Testis (tissue), 3 donors: ENCODE measurements around the gene HSD17B3. TPM values are rescaled to one million over a fixed set of nuclear protein-coding genes. Genes with fewer than 3 reads are reported as not detected.
"Not testable (repeated sequence)": the region's sequence is repeated elsewhere in the genome, so short reads cannot be mapped to it uniquely, and the experiment has no call there.

ENCODE experiments used
- DNase-seq: peaks from one replicate; pipeline ENCODE4 v3.0.0-alpha.2; 2019
- H3K27ac ChIP-seq, 2 donors: fragments of 200-600 bp; sonication (generic); one replicate each; pipeline ENCODE4 v1.5.1; 2019
- H3K27me3 ChIP-seq: fragments of 200-600 bp; sonication (generic); one replicate; pipeline ENCODE4 v1.5.1; 2019
- H3K36me3 ChIP-seq: fragments of 200-600 bp; sonication (generic); one replicate; pipeline ENCODE4 v1.5.1; 2017; ENCODE audit warnings: low read depth; ENCODE audit errors: missing control alignments
- H3K4me1 ChIP-seq: fragments of 200-600 bp; sonication (generic); one replicate; pipeline ENCODE4 v1.5.1; 2019
- H3K4me3 ChIP-seq, 2 donors: fragments of 200-600 bp; sonication (generic); one replicate each; pipeline ENCODE4 v1.5.1; 2017 to 2019
- H3K9me3 ChIP-seq: fragments of 200-600 bp; sonication (generic); one replicate; pipeline ENCODE4 v1.5.1; 2017
- CTCF ChIP-seq, 3 experiments: fragments of 450-650 bp in 2 of 3; fragments of 200-600 bp in 1 of 3; sonication (generic) in 1 of 3; IDR thresholded peaks; one replicate each; pipeline ENCODE4 v1.5.1; 2016 to 2019; ENCODE audit warnings: antibody characterized with exemption in 3 of 3, mild to moderate bottlenecking in 2 of 3, moderate library complexity in 1 of 3
- POLR2A ChIP-seq: fragments of 450-650 bp; IDR thresholded peaks from one replicate; pipeline ENCODE4 v1.6.1; 2017; ENCODE audit warnings: antibody characterized with exemption, mild to moderate bottlenecking, moderate library complexity
- WGBS, 2 donors: methylation state at CpG; one replicate each; pipeline ENCODE4 v1.1.5; 2018; 5-methylcytosine and 5-hydroxymethylcytosine counted together
- intact Hi-C: fragments of 100-400 bp; cut with DNase I; formaldehyde crosslinking; loops from one replicate; pipeline ENCODE4 v1.15.1; 2023; ENCODE audit warnings: low total_unique reads
- polyA plus RNA-seq: library from polyadenylated mRNA; stranded (reverse); fragments of 350-450 nt; fragmentation: Illumina TruSeq; extraction: RNeasy Lipid Tissue Mini Kit (QIAGEN cat#74804); gene quantifications from one replicate; pipeline ENCODE4 v1.2.3, GENCODE V29; 2014; ENCODE audit warnings: low read depth, low replicate concordance; ENCODE audit not compliant: insufficient read depth
- total RNA-seq, 2 donors: library from RNA; depleted of rRNA; stranded (reverse); fragments of >200 nt; gene quantifications; one replicate each; pipeline ENCODE4 v1.2.3, GENCODE V29; 2016

The HSD17B3 gene
- total and polyA plus RNA-seq, 3 donors from 2014 or later, result 103 to 159 (median 104) TPM

DNA sequence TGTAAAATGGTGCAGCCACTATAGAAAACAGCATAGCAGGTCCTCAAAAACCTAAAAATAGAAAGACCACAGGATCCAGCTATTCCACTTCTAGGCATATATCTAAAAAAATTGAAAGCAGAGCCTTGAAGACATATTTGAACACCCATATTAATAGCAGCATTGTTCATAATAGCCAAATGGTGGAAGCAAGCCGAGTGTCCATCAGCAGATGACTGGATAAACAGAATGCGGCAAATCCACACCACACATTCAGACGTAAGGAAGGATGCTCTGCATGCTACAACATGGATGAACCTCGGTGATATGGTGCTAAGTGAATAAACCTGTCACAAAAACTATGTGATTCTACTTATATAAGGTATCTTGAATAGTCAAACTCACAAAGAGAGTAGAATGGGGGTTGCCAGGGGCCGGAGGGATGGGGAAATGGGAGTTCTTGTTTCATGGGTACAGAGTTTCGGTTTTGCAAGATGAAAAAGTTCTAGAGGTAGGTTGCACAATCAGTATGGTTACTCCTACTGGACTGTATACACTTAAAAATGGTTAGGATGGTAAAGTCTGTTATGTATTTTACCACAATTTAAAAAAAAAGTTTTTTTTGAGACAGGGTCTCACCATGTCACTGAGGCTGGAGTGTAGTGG, 17.1 kb upstream of the HSD17B3 start:
- Histone ChIP-seq H3K4me3 (no peak overlapping the region), H3K36me3 (no peaks in the 10 kb centered on the region), H3K4me1 (peaks cover 22% of the 10 kb centered on the region), H3K27me3 (no peaks in the 10 kb centered on the region), H3K9me3 (no peaks in the 10 kb centered on the region), H3K27ac (no peak overlapping the region)
- peak; percentile 59 for DNase-seq
- no peak for TF ChIP-seq CTCF (IDR thresholded peaks at IDR 0.05)
- TF ChIP-seq POLR2A, result no peak
- intact Hi-C loops, result no loop called here
- WGBS, 2 donors, result 55 to 96% methylated on average over 6 of the region's 6 CpGs

GRCh38 chr9:96317335-96317980, 15.5 kb upstream of the HSD17B3 start:
- intact Hi-C loops, result no loop called here
- no peak for TF ChIP-seq POLR2A
- peak; percentile 82 to 87 (median 87) for TF ChIP-seq CTCF (IDR thresholded peaks at IDR 0.05)
- WGBS, 2 donors, result 55 to 63% methylated on average over 9 of the region's 9 CpGs
- Histone ChIP-seq H3K27ac (peak overlapping the region in 1 of 2 donors; percentile 23), H3K4me1 (peaks cover 22% of the 10 kb centered on the region), H3K36me3 (no peaks in the 10 kb centered on the region), H3K4me3 (no peak overlapping the region), H3K27me3 (no peaks in the 10 kb centered on the region), H3K9me3 (no peaks in the 10 kb centered on the region)
- DNase-seq, result peak; percentile 80

- intact Hi-C loops, result no loop called here
- no peaks in the 10 kb centered on the region for H3K27me3 ChIP-seq
- no peak for TF ChIP-seq CTCF (IDR thresholded peaks at IDR 0.05)
- TF ChIP-seq POLR2A, result no peak
- no peak for DNase-seq
- H3K36me3 ChIP-seq, result no peaks in the 10 kb centered on the region
- H3K9me3 ChIP-seq, result no peaks in the 10 kb centered on the region
- WGBS, 2 donors, result 93 to 95% methylated on average over 7 of the region's 7 CpGs
- H3K27ac ChIP-seq, result no peak overlapping the region
- H3K4me3 ChIP-seq, result no peak overlapping the region
- no peaks in the 10 kb centered on the region for H3K4me1 ChIP-seq
These were observed 7.9 kb upstream of the HSD17B3 start for GRCh38 chr9:96309850-96310249.

DNA sequence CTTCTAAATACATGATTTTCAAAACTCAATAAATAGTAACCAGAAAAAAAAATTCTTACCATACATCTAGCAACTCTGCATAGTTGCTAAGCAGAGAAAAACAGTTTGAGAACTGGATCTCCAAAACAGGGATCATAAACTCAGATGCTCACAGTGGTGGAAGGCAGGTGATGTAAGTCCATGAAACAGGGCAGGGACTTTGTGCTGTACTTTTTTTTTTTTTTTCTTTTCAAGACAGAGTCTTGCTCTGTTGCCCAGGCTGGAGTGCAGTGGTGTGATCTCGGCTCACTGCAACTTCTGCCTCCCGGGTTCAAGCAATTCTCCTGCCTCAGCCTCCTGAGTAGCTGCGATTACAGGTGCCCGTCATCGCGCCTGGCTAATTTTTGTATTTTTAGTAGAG, 5.0 kb upstream of the HSD17B3 start:
- 96 to 98% methylated on average over 6 of the region's 6 CpGs for WGBS, 2 donors
- H3K4me3 ChIP-seq, H3K27me3 ChIP-seq, H3K36me3 ChIP-seq, intact Hi-C loops, DNase-seq, H3K9me3 ChIP-seq: not testable (repeated sequence)
- Histone ChIP-seq H3K27ac (peak overlapping the region in 1 of 2 donors; percentile 56), H3K4me1 (peaks cover 14% of the 10 kb centered on the region)

DNA sequence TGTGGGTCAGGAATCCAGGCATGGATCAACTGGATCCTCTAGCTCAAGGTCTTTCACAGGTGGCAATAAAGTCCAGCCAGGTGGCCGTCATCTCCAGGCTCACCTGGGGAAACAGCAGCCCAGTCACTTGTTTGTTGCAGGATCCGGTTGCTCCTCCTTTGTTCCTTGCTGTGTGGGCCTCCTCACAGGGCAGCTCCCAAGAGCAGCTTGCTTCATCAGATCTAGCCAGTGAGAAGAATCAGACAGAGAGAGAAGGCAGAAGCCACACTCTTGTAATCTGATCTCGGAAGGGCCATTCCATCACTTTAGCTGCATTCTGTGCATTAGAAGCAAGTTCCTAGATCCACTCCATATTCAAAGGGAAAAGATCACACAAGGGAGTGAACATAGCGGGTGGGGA, 3.2 kb upstream of the HSD17B3 start:
- DNase-seq, result no peak
- H3K4me3 ChIP-seq, result no peak overlapping the region
- peaks cover 17% of the 10 kb centered on the region for H3K4me1 ChIP-seq
- H3K27ac ChIP-seq, result no peak overlapping the region
- WGBS, 2 donors, result 67 to 96% methylated on average over 4 of the region's 4 CpGs
- intact Hi-C loops, result no loop called here
- no peaks in the 10 kb centered on the region for H3K9me3 ChIP-seq
- TF ChIP-seq POLR2A (no peak), CTCF (IDR thresholded peaks at IDR 0.05) (no peak)
- no peaks in the 10 kb centered on the region for H3K36me3 ChIP-seq
- H3K27me3 ChIP-seq, result no peaks in the 10 kb centered on the region
